ENCODE results near the gene GPR15. TPM values are rescaled to one million over a fixed set of nuclear protein-coding genes. Genes with fewer than 3 reads are reported as not detected.
"Not testable (repeated sequence)": the region's sequence is repeated elsewhere in the genome, so short reads cannot be mapped to it uniquely, and the experiment has no call there.

Gene GPR15
- polyA plus RNA-seq, 1 donor: 0.24 TPM

- no peaks in the 10 kb centered on the region for H3K27me3 ChIP-seq (ENCODE audit: control insufficient read depth, insufficient read depth, low read length)
- H3K4me3 ChIP-seq (ENCODE audit: low read length): no peak overlapping the region
- DNase-seq: no peak
- 88% methylated on average over 1 of the region's 6 CpGs for WGBS (ENCODE audit: insufficient coverage, low lambda C conversion rate)
- H3K9me3 ChIP-seq (ENCODE audit: control insufficient read depth, low read depth, low read length): no peaks in the 10 kb centered on the region
- H3K36me3 ChIP-seq (ENCODE audit: control insufficient read depth, insufficient read depth, low read length): no peaks in the 10 kb centered on the region
- no peaks in the 10 kb centered on the region for H3K4me1 ChIP-seq (ENCODE audit: control insufficient read depth, insufficient read depth, low read length)
- H3K27ac ChIP-seq (ENCODE audit: low read length): no peak overlapping the region
Measured at GRCh38 chr3:98558100-98558827, 26.5 kb downstream of the GPR15 start.

DNA sequence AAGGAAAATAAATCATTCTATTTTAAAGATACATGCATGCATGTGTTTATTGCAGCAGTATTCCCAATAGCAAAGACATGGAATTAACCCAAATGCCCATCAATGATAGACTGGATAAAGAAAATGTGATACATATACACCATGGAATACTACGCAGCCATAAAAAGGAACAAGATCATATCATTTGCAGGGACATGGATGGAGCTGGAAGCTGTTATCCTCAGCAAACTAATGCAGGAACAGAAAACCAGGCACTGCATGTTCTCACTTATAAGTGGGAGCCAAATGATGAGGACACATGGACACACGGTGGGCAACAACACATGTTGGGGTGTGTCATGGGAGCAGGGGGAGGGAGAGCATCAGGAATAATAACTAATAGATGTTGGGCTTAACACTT, 28.0 kb downstream of the GPR15 start:
- H3K27ac ChIP-seq (ENCODE audit: low read length); H3K4me3 ChIP-seq (ENCODE audit: low read length); DNase-seq; H3K4me1 ChIP-seq (ENCODE audit: control insufficient read depth, insufficient read depth, low read length); H3K27me3 ChIP-seq (ENCODE audit: control insufficient read depth, insufficient read depth, low read length); H3K9me3 ChIP-seq (ENCODE audit: control insufficient read depth, low read depth, low read length); H3K36me3 ChIP-seq (ENCODE audit: control insufficient read depth, insufficient read depth, low read length): not testable (repeated sequence)
- no CpG with 5 or more reads among the region's 2 CpGs for WGBS (ENCODE audit: insufficient coverage, low lambda C conversion rate)

DNA sequence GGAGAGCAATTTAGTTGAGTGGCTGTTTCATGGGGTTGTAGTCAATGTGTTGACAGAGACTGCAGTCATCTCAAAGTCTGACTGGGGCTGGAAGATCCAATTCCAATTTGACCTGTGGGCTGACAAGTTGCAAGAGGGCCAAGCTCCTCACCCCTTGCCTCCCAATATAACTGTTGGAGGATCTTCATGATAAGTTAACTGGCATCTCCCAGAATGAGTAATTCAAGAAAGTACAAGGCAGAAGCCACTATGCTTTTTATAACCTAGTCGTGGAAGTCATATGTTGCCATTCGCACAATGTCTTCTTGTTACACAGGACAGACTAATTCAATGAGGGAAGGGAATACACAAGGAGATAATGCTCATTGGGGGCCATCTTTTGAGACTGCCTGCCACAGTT, 29.1 kb downstream of the GPR15 start:
- H3K27ac ChIP-seq (ENCODE audit: low read length): no peak overlapping the region
- H3K36me3 ChIP-seq (ENCODE audit: control insufficient read depth, insufficient read depth, low read length): no peaks in the 10 kb centered on the region
- no peaks in the 10 kb centered on the region for H3K27me3 ChIP-seq (ENCODE audit: control insufficient read depth, insufficient read depth, low read length)
- WGBS (ENCODE audit: insufficient coverage, low lambda C conversion rate): no CpG with 5 or more reads among the region's 2 CpGs
- no peak for DNase-seq
- H3K4me3 ChIP-seq (ENCODE audit: low read length): no peak overlapping the region
- no peaks in the 10 kb centered on the region for H3K4me1 ChIP-seq (ENCODE audit: control insufficient read depth, insufficient read depth, low read length)
- no peaks in the 10 kb centered on the region for H3K9me3 ChIP-seq (ENCODE audit: control insufficient read depth, low read depth, low read length)

DNA sequence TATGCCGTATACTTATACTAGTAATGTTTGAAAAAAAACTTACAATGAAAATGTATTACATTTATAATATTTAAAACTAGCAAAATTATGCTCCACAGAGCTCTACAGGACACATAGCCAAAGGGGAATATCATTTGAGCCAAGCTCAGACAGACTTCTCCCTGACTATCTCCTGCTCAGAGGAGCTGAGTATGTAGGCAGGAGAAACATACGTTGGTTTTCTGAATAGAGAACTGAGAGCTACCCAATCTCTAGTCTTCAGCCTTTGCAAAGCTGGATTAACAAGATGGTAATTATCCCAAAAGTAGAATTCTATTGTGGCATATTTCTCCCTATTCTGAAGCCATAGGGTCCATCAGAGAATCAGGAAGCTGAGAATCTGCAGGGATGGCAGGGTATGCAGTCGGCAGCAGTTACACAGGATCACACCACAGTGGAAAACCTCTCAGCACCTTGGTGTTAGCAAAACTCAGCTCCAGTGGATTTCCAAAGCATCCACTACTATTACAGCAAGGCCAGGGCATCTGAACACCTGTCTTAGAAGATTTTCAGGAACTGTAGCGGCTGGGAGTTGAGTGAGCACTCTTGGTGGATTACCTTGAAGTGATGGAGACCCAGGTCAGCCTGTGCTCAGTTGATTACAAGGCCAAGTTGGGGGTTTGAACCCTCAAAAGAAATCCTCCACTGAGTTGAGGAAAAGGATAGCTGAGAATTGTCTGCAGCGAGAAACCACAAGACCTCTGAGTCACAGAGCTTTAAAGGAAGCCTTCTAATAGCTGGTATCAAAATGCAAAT, 30.1 kb downstream of the GPR15 start:
- DNase-seq: no peak
- Histone ChIP-seq H3K4me1 (ENCODE audit: control insufficient read depth, insufficient read depth, low read length) (no peaks in the 10 kb centered on the region), H3K9me3 (ENCODE audit: control insufficient read depth, low read depth, low read length) (no peaks in the 10 kb centered on the region), H3K27me3 (ENCODE audit: control insufficient read depth, insufficient read depth, low read length) (no peaks in the 10 kb centered on the region), H3K4me3 (ENCODE audit: low read length) (no peak overlapping the region), H3K27ac (ENCODE audit: low read length) (no peak overlapping the region), H3K36me3 (ENCODE audit: control insufficient read depth, insufficient read depth, low read length) (no peaks in the 10 kb centered on the region)
- WGBS (ENCODE audit: insufficient coverage, low lambda C conversion rate): 100% methylated on average over 2 of the region's 5 CpGs

- Histone ChIP-seq H3K36me3 (ENCODE audit: control insufficient read depth, insufficient read depth, low read length) (no peaks in the 10 kb centered on the region), H3K4me1 (ENCODE audit: control insufficient read depth, insufficient read depth, low read length) (no peaks in the 10 kb centered on the region), H3K4me3 (ENCODE audit: low read length) (no peak overlapping the region), H3K27ac (ENCODE audit: low read length) (no peak overlapping the region), H3K27me3 (ENCODE audit: control insufficient read depth, insufficient read depth, low read length) (no peaks in the 10 kb centered on the region), H3K9me3 (ENCODE audit: control insufficient read depth, low read depth, low read length) (no peaks in the 10 kb centered on the region)
- no peak for DNase-seq
- WGBS (ENCODE audit: insufficient coverage, low lambda C conversion rate): 71% methylated on average over 1 of the region's 4 CpGs
Measured at GRCh38 chr3:98563661-98564281, 32.0 kb downstream of the GPR15 start.

DNA sequence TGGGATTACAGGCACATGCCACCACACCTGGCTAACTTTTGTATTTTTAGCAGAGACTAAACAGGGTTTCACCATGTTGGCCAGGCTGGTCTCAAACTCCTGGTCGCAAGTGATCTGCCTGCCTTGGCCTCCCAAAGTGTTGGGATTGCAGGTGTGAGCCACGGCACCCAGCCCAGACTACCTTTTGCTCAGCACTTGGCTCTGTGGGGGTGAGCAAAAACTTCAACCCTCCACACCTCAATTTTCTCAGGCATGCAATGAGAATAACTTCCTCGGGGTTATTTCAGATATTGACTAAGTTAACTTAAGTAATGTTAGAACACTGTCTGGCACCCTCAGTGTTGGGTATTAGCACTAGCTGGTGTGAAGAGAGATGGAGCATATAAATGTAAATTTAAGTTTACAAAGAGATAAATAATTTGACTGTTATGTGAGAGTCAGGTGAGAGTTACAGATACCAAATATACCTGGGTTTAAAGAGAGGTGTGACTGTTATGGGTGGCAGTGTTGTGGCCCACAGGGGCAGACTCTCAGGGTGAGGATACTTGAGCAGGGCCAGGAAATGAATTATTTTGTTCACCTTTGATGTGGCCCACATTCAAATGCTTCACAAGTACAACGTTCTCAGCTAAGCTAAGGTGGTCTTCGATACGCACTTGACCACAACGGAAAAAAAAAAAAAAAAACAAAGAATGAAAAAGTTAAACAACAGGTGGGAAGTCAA, 32.7 kb downstream of the GPR15 start:
- H3K36me3 ChIP-seq (ENCODE audit: control insufficient read depth, insufficient read depth, low read length): no peaks in the 10 kb centered on the region
- no peak for DNase-seq
- WGBS (ENCODE audit: insufficient coverage, low lambda C conversion rate): 85% methylated on average over 4 of the region's 7 CpGs
- H3K27me3 ChIP-seq (ENCODE audit: control insufficient read depth, insufficient read depth, low read length): no peaks in the 10 kb centered on the region
- no peak overlapping the region for H3K4me3 ChIP-seq (ENCODE audit: low read length)
- H3K27ac ChIP-seq (ENCODE audit: low read length): no peak overlapping the region
- no peaks in the 10 kb centered on the region for H3K9me3 ChIP-seq (ENCODE audit: control insufficient read depth, low read depth, low read length)
- H3K4me1 ChIP-seq (ENCODE audit: control insufficient read depth, insufficient read depth, low read length): no peaks in the 10 kb centered on the region

DNA sequence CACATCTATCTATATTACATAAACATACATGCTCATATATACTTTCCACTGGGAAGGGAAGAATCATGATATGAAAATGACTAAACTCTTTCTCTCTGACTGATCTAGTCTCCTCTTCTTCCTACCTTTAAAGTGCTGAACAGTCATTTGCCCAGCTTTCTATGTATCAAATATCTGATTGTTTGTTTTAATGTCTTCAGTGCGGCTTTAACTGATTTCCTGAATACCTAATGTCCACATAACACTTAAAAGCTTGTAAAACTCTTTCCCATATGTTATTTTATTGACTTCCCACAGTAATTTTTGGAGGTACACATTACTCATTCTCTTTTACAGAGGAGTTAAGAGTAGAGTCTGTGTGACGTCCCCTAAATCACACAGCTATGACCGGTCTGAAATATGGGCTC, 33.5 kb downstream of the GPR15 start:
- 22% methylated on average over 3 of the region's 3 CpGs for WGBS (ENCODE audit: insufficient coverage, low lambda C conversion rate)
- Histone ChIP-seq H3K27ac (ENCODE audit: low read length) (no peak overlapping the region), H3K36me3 (ENCODE audit: control insufficient read depth, insufficient read depth, low read length) (no peaks in the 10 kb centered on the region), H3K4me3 (ENCODE audit: low read length) (no peak overlapping the region), H3K27me3 (ENCODE audit: control insufficient read depth, insufficient read depth, low read length) (no peaks in the 10 kb centered on the region), H3K9me3 (ENCODE audit: control insufficient read depth, low read depth, low read length) (no peaks in the 10 kb centered on the region), H3K4me1 (ENCODE audit: control insufficient read depth, insufficient read depth, low read length) (no peaks in the 10 kb centered on the region)
- DNase-seq: no peak

DNA sequence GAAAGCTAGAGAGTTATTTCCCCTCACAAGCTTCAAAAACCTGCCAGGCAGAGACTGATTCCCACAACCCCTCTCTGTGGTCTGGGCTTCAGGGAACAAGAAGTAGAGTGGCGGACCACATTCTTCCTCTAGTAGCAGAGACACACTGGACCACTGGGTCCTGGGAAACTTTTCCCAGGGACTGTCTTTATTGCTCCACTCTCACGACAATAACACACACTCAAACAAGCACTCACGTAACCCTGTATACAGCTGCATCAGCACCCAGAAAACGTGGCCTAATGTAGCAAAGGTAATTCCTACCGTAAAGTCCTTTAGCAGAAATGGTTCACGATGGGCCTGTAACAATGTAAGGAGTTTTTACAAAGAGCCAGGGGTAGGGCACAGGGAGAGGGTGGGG, 34.1 kb downstream of the GPR15 start:
- Histone ChIP-seq H3K36me3 (ENCODE audit: control insufficient read depth, insufficient read depth, low read length) (no peaks in the 10 kb centered on the region), H3K4me3 (ENCODE audit: low read length) (no peak overlapping the region), H3K9me3 (ENCODE audit: control insufficient read depth, low read depth, low read length) (no peaks in the 10 kb centered on the region), H3K27me3 (ENCODE audit: control insufficient read depth, insufficient read depth, low read length) (no peaks in the 10 kb centered on the region), H3K4me1 (ENCODE audit: control insufficient read depth, insufficient read depth, low read length) (no peaks in the 10 kb centered on the region), H3K27ac (ENCODE audit: low read length) (no peak overlapping the region)
- DNase-seq: no peak
- 90% methylated on average over 2 of the region's 6 CpGs for WGBS (ENCODE audit: insufficient coverage, low lambda C conversion rate)

DNA sequence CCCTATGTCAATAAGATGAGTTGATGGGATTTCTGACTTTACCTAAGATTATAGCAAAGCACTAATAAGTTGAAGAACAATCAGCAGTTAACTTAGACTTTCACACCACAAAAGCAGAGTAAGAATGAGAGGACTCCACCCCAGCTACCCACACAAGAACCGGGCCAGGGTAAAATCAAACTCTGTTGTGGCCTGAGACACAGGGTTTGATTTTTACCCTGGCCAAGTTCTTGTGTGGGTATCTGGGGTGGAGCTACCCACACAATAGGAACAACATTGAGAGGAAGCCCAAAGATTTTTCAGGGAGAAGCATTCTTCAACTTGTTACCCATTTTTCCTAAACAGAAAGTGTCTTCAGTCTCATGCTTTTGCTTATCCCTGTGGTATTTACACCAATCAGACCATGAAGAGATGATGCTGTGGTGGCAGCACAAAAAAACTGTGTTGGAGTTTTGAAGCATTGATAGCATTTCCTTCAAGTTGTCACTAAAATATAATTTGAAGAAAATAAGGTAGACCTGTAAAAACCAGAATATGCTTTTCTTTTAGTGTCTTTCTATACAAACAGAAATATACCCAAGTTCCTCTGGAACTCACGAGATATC, 36.0 kb downstream of the GPR15 start:
- Histone ChIP-seq H3K4me3 (ENCODE audit: low read length) (no peak overlapping the region), H3K27ac (ENCODE audit: low read length) (no peak overlapping the region), H3K4me1 (ENCODE audit: control insufficient read depth, insufficient read depth, low read length) (no peaks in the 10 kb centered on the region), H3K9me3 (ENCODE audit: control insufficient read depth, low read depth, low read length) (no peaks in the 10 kb centered on the region), H3K36me3 (ENCODE audit: control insufficient read depth, insufficient read depth, low read length) (no peaks in the 10 kb centered on the region), H3K27me3 (ENCODE audit: control insufficient read depth, insufficient read depth, low read length) (no peaks in the 10 kb centered on the region)
- no CpG with 5 or more reads among the region's 2 CpGs for WGBS (ENCODE audit: insufficient coverage, low lambda C conversion rate)
- DNase-seq: no peak

DNA sequence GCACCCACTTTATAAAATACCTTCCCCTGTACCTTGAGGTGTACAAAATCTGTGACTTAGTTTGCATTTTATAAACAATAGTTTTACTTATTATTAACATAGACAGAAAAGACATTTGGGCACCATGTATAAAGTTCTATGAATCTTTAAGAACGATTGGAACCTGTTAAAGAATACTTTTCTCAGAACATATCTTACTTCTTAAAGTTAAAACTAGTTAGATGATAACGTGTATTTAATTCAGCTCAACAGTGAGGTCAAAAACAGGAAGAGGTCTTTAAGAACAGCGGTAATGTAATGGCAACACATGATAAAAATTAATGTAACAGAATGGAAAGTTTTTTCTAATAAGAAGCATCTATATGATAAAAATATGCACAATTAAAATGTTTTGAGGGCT, 36.6 kb downstream of the GPR15 start:
- Histone ChIP-seq H3K4me1 (ENCODE audit: control insufficient read depth, insufficient read depth, low read length) (no peaks in the 10 kb centered on the region), H3K9me3 (ENCODE audit: control insufficient read depth, low read depth, low read length) (no peaks in the 10 kb centered on the region), H3K27ac (ENCODE audit: low read length) (no peak overlapping the region), H3K4me3 (ENCODE audit: low read length) (no peak overlapping the region), H3K36me3 (ENCODE audit: control insufficient read depth, insufficient read depth, low read length) (no peaks in the 10 kb centered on the region), H3K27me3 (ENCODE audit: control insufficient read depth, insufficient read depth, low read length) (no peaks in the 10 kb centered on the region)
- WGBS (ENCODE audit: insufficient coverage, low lambda C conversion rate): 83% methylated on average over 1 of the region's 3 CpGs
- DNase-seq: no peak

Measured in large intestine (tissue), 3 donors.